MM.1S (cell line): ENCODE measurements around the gene CLDN20.

Experiments
- CTCF ChIP-seq: fragments of 300-600 bp; sonication (generic); IDR thresholded peaks from 2 replicates; pipeline ENCODE4 v1.5.1; 2016; ENCODE audit warnings: antibody characterized with exemption, low read length, mixed read lengths
- EZH2 ChIP-seq: fragments of 300-600 bp; sonication (generic); optimal IDR thresholded peaks from 2 replicates; pipeline ENCODE3; 2017; ENCODE audit warnings: low read depth, mild to moderate bottlenecking, antibody characterized with exemption, low read length, mixed read lengths

GRCh38 chr6:155271145-155271544, 7.3 kb downstream of the CLDN20 start:
- TF ChIP-seq CTCF (no peak), EZH2 (no peak)
